ENCODE data around the gene PLCXD3. TPM values are rescaled to one million over a fixed set of nuclear protein-coding genes. Genes with fewer than 3 reads are reported as not detected.

The PLCXD3 gene
- total and polyA plus RNA-seq, 2 of the 8 experiments (the other 6 are each of a cell fraction or from before 2014, with no cell fraction given) = 0.03 to 0.07 TPM

DNA sequence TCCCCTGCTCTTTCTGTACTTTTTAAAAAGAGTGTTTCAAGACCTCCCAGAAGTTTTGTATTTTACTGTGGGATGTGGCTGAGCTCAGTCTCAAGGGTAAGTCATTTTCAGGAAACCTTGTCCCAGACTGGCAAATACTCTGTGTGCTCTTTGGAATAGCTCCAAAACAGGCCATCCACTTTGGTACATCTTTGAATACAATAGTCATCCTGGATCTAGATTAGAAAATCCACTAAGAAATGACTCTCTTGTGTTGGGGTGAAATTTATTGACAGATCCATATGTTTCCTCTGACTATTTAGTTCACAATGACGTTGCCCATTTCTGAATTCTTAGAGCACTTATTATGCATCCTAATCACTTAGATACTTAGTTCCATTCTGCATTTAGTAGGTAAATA, 95.2 kb downstream of the PLCXD3 start (continued):
- TF ChIP-seq, protein P1, sequence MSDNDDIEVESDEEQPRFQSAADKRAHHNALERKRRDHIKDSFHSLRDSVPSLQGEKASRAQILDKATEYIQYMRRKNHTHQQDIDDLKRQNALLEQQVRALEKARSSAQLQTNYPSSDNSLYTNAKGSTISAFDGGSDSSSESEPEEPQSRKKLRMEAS (IDR thresholded peaks at IDR 0.05) = no peak
- TF ChIP-seq FOSL1 (IDR thresholded peaks at IDR 0.05; ENCODE audit: insufficient read depth, low read depth, low read length) (no peak), GABPA (IDR thresholded peaks at IDR 0.05; ENCODE audit: borderline replicate concordance, insufficient read depth, low read length) (no peak), RAD21 (IDR thresholded peaks at IDR 0.05 in 1 of 2, conservative IDR thresholded peaks at IDR 0.05 in 1 of 2; ENCODE audit: low read depth in 2 of 2, low read length in 2 of 2) (no peak)
